Loucy (cell line): ENCODE data around the gene METTL15.
"Not testable (repeated sequence)": the region's sequence is repeated elsewhere in the genome, so short reads cannot be mapped to it uniquely, and the experiment has no call there.

Experiments
- H2AFZ ChIP-seq: fragments of 200-600 bp; sonication (generic); 2 replicates; pipeline ENCODE4 v1.6.0; 2016; ENCODE audit warnings: antibody characterized with exemption, mild to moderate bottlenecking, low read length, moderate library complexity
- H3F3A ChIP-seq: fragments of 200-600 bp; 2 replicates; pipeline ENCODE4 v1.6.0; 2016; ENCODE audit warnings: antibody characterized with exemption, low read depth, mild to moderate bottlenecking
- H3K27me3 ChIP-seq: fragments of 200-600 bp; sonication (generic); 2 replicates; pipeline ENCODE4 v1.6.1; 2014; ENCODE audit warnings: low read length, mild to moderate bottlenecking; ENCODE audit not compliant: insufficient read depth, poor library complexity, severe bottlenecking
- H3K36me3 ChIP-seq: fragments of 200-600 bp; sonication (generic); 2 replicates; pipeline ENCODE4 v1.6.1; 2016; ENCODE audit warnings: low read length; ENCODE audit not compliant: insufficient read depth
- H3K4me1 ChIP-seq: fragments of 200-600 bp; sonication (generic); 2 replicates; pipeline ENCODE4 v1.5.1; 2014; ENCODE audit warnings: low read length, mild to moderate bottlenecking; ENCODE audit not compliant: insufficient read depth, poor library complexity, severe bottlenecking
- H3K4me2 ChIP-seq: fragments of 200-600 bp; sonication (generic); 2 replicates; pipeline ENCODE4 v1.6.0; 2014; ENCODE audit warnings: antibody characterized with exemption, low read length, low read depth, mild to moderate bottlenecking; ENCODE audit not compliant: poor library complexity, severe bottlenecking
- H3K4me3 ChIP-seq: fragments of 200-600 bp; sonication (generic); 2 replicates; pipeline ENCODE4 v1.5.1; 2014; ENCODE audit warnings: low read length, mild to moderate bottlenecking, mixed read lengths; ENCODE audit not compliant: poor library complexity, severe bottlenecking
- H3K79me2 ChIP-seq: fragments of 200-600 bp; sonication (generic); 2 replicates; pipeline ENCODE4 v1.6.1; 2014; ENCODE audit warnings: low read length; ENCODE audit not compliant: insufficient read depth
- H3K9ac ChIP-seq: fragments of 200-600 bp; sonication (generic); 2 replicates; pipeline ENCODE4 v1.6.0; 2014; ENCODE audit warnings: mild to moderate bottlenecking, low read depth, low read length, moderate library complexity; ENCODE audit not compliant: poor library complexity, severe bottlenecking
- H3K9me2 ChIP-seq: fragments of 200-600 bp; sonication (generic); replicated peaks from 2 replicates; pipeline ENCODE4 v1.6.1; 2016; ENCODE audit warnings: low read depth, low read length, mixed read lengths
- H3K9me3 ChIP-seq: fragments of 200-600 bp; sonication (generic); 2 replicates; pipeline ENCODE4 v1.6.1; 2014; ENCODE audit warnings: mild to moderate bottlenecking, antibody characterized with exemption, low read length, low read depth; ENCODE audit not compliant: insufficient read depth
- H4K20me1 ChIP-seq: fragments of 200-600 bp; sonication (generic); 2 replicates; pipeline ENCODE4 v1.6.0; 2014; ENCODE audit warnings: antibody characterized with exemption, low read length, mild to moderate bottlenecking; ENCODE audit not compliant: insufficient read depth, poor library complexity, severe bottlenecking
- CTCF ChIP-seq: fragments of 200-600 bp; sonication (generic); conservative IDR thresholded peaks from 2 replicates; pipeline ENCODE4 v1.5.1; 2014; ENCODE audit warnings: mild to moderate bottlenecking, antibody characterized with exemption, low read length
- EZH2phosphoT487 ChIP-seq: fragments of 200-600 bp; IDR thresholded peaks from 2 replicates; pipeline ENCODE4 v1.6.1; 2018; ENCODE audit warnings: antibody characterized with exemption, mild to moderate bottlenecking, moderate library complexity, borderline replicate concordance

METTL15 gene

DNA sequence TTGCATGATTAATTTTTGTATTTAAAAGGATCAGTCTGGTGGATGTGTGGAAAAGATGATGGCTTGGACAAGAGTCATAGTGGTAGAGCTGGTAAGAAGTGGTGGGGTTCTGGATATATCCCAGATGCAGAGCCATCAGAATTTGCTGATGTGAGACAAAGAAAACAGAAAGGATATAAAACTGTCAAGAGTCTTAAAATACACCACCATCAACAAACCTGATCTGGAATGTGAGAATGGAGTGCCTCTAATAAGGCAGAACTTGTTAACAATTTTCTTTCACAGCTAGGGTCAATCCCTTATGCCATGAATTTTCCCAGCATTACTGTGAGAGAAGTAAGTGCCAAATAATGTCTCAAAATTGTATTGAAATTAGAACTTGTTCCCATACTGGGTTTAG lies 215.4 kb downstream of the METTL15 start:
- Histone ChIP-seq H3K4me3 (no peak overlapping the region), H3K4me2 (no peak overlapping the region), H3K27me3 (no peaks in the 10 kb centered on the region), H3F3A (no peaks in the 10 kb centered on the region), H4K20me1 (no peaks in the 10 kb centered on the region), H3K4me1 (no peaks in the 10 kb centered on the region), H3K9ac (no peak overlapping the region), H2AFZ (no peak overlapping the region), H3K9me3 (no peaks in the 10 kb centered on the region), H3K9me2 (no peaks in the 10 kb centered on the region), H3K36me3 (no peaks in the 10 kb centered on the region; the same call in 1 of the 2 replicates), H3K79me2 (no peaks in the 10 kb centered on the region)
- no peak for TF ChIP-seq CTCF
- no peak for TF ChIP-seq EZH2phosphoT487

- not testable (repeated sequence) for H3F3A ChIP-seq, H3K9me3 ChIP-seq, H3K4me1 ChIP-seq, H3K36me3 ChIP-seq, H3K27me3 ChIP-seq, H3K9me2 ChIP-seq, H3K79me2 ChIP-seq, H3K4me3 ChIP-seq, H3K4me2 ChIP-seq, H3K9ac ChIP-seq, H4K20me1 ChIP-seq, H2AFZ ChIP-seq
Observed at GRCh38 chr11:28332393-28332792, 224.2 kb downstream of the METTL15 start.

- Histone ChIP-seq H3K27me3 (no peaks in the 10 kb centered on the region), H3K79me2 (no peaks in the 10 kb centered on the region), H3K4me1 (peaks cover 5% of the 10 kb centered on the region), H3K4me2 (no peak overlapping the region), H2AFZ (no peak overlapping the region), H4K20me1 (no peaks in the 10 kb centered on the region), H3K36me3 (no peaks in the 10 kb centered on the region), H3K4me3 (no peak overlapping the region), H3F3A (no peaks in the 10 kb centered on the region), H3K9me3 (peaks cover 7% of the 10 kb centered on the region; the same call in 1 of the 2 replicates), H3K9ac (no peak overlapping the region), H3K9me2 (no peaks in the 10 kb centered on the region)
- no peak for TF ChIP-seq EZH2phosphoT487
- no peak for TF ChIP-seq CTCF
Observed at GRCh38 chr11:28337701-28338100, 229.5 kb downstream of the METTL15 start.

- H3K4me2 ChIP-seq: no peak overlapping the region
Observed at GRCh38 chr11:28338371-28338770, 230.2 kb downstream of the METTL15 start.

More at GRCh38 chr11:28338371-28338770, 230.2 kb downstream of the METTL15 start:
- TF ChIP-seq CTCF (no peak), EZH2phosphoT487 (no peak)
- H3K79me2 ChIP-seq: no peaks in the 10 kb centered on the region
- no peaks in the 10 kb centered on the region for H4K20me1 ChIP-seq
- H3K9ac ChIP-seq: no peak overlapping the region
- no peaks in the 10 kb centered on the region for H3K36me3 ChIP-seq
- H3K9me3 ChIP-seq: peaks cover 7% of the 10 kb centered on the region; the same call in 1 of the 2 replicates
- H3K4me1 ChIP-seq: peaks cover 11% of the 10 kb centered on the region
- no peak overlapping the region for H3K4me3 ChIP-seq
- H2AFZ ChIP-seq: no peak overlapping the region
- no peaks in the 10 kb centered on the region for H3K27me3 ChIP-seq
- no peaks in the 10 kb centered on the region for H3K9me2 ChIP-seq
- H3F3A ChIP-seq: no peaks in the 10 kb centered on the region
